Mesendoderm (in vitro differentiated cells): ENCODE results near the gene POLD2.

Source experiments
- DNase-seq: peaks from one replicate; pipeline ENCODE4 v3.0.0; 2013
- H2AK5ac ChIP-seq: 2 replicates; pipeline ENCODE4 v1.6.1; 2013; ENCODE audit warnings: low read length, inconsistent platforms
- H2BK120ac ChIP-seq: 2 replicates; pipeline ENCODE4 v1.6.1; 2013; ENCODE audit warnings: low read depth, mild to moderate bottlenecking, low read length, moderate library complexity, mixed read lengths
- H2BK15ac ChIP-seq: replicated peaks from 2 replicates; pipeline ENCODE4 v1.6.1; 2013; ENCODE audit warnings: low read depth, mild to moderate bottlenecking, moderate library complexity
- H2BK5ac ChIP-seq: 2 replicates; pipeline ENCODE4 v1.6.1; 2013; ENCODE audit warnings: low read length, inconsistent platforms
- H3K18ac ChIP-seq: 2 replicates; pipeline ENCODE4 v1.6.1; 2013; ENCODE audit warnings: mild to moderate bottlenecking, low read length, mixed read lengths
- H3K23ac ChIP-seq: one replicate; pipeline ENCODE4 v1.6.1; 2013; ENCODE audit warnings: low read length
- H3K27ac ChIP-seq: 2 replicates; pipeline ENCODE4 v1.5.1; 2013; ENCODE audit warnings: low read depth, mild to moderate bottlenecking, inconsistent platforms, low read length, moderate library complexity
- H3K27me3 ChIP-seq: 2 replicates; pipeline ENCODE4 v1.6.1; 2013; ENCODE audit warnings: low read length, control low read depth, mild to moderate bottlenecking, inconsistent platforms; ENCODE audit not compliant: insufficient read depth, poor library complexity
- H3K36me3 ChIP-seq: 2 replicates; pipeline ENCODE4 v1.6.1; 2013; ENCODE audit warnings: low read length, inconsistent platforms; ENCODE audit not compliant: control insufficient read depth, insufficient read depth
- H3K4ac ChIP-seq: one replicate; pipeline ENCODE4 v1.6.1; 2013; ENCODE audit warnings: low read depth, mild to moderate bottlenecking, low read length, moderate library complexity
- H3K4me1 ChIP-seq: 2 replicates; pipeline ENCODE4 v1.6.1; 2013; ENCODE audit warnings: low read depth, low read length, inconsistent platforms; ENCODE audit not compliant: control insufficient read depth
- H3K4me2 ChIP-seq: 2 replicates; pipeline ENCODE4 v1.6.1; 2013; ENCODE audit warnings: low read length
- H3K4me3 ChIP-seq: 2 replicates; pipeline ENCODE4 v1.5.1; 2013; ENCODE audit warnings: mild to moderate bottlenecking, low read length
- H3K56ac ChIP-seq: one replicate; pipeline ENCODE4 v1.6.1; 2013; ENCODE audit warnings: low read length
- H3K79me1 ChIP-seq: 2 replicates; pipeline ENCODE4 v1.6.1; 2013; ENCODE audit warnings: low read length, inconsistent platforms
- H3K79me2 ChIP-seq: 2 replicates; pipeline ENCODE4 v1.6.1; 2013; ENCODE audit warnings: mild to moderate bottlenecking, low read length; ENCODE audit not compliant: control insufficient read depth, insufficient read depth
- H3K9ac ChIP-seq: 2 replicates; pipeline ENCODE4 v1.6.1; 2013; ENCODE audit warnings: low read length, inconsistent platforms
- H4K5ac ChIP-seq: one replicate; pipeline ENCODE4 v1.6.1; 2013; ENCODE audit warnings: low read length
- H4K8ac ChIP-seq: one replicate; pipeline ENCODE4 v1.6.1; 2013; ENCODE audit warnings: low read depth, mild to moderate bottlenecking, control low read depth, low read length, moderate library complexity
- WGBS: extraction: QIAGEN DNeasy Blood & Tissue Kit; methylation state at CpG from one replicate; pipeline ENCODE4 v1.1.7; 2013; ENCODE audit warnings: low lambda C conversion rate, missing lambda C conversion rate; ENCODE audit not compliant: insufficient coverage; ENCODE audit errors: extremely low coverage; 5-methylcytosine and 5-hydroxymethylcytosine counted together

The POLD2 gene

GRCh38 chr7:44155191-44156185 is 32.1 kb upstream of the POLD2 start:
- Histone ChIP-seq H2BK15ac (no peak overlapping the region), H3K4me3 (no peak overlapping the region), H4K5ac (no peak overlapping the region), H2BK120ac (no peak overlapping the region), H3K23ac (no peak overlapping the region), H3K4me1 (no peaks in the 10 kb centered on the region), H3K27ac (no peak overlapping the region), H4K8ac (no peak overlapping the region), H3K56ac (no peak overlapping the region), H3K9ac (no peak overlapping the region), H3K4ac (no peak overlapping the region), H3K36me3 (no peaks in the 10 kb centered on the region), H2AK5ac (no peak overlapping the region), H3K79me2 (no peaks in the 10 kb centered on the region), H3K4me2 (no peak overlapping the region), H3K18ac (no peak overlapping the region), H2BK5ac (no peak overlapping the region), H3K27me3 (no peaks in the 10 kb centered on the region), H3K79me1 (no peaks in the 10 kb centered on the region)
- no CpG with 5 or more reads among the region's 8 CpGs for WGBS
- DNase-seq: no peak

- no peaks in the 10 kb centered on the region for H3K27me3 ChIP-seq
- no CpG with 5 or more reads among the region's 3 CpGs for WGBS
- no peak overlapping the region for H3K56ac ChIP-seq
Measured at GRCh38 chr7:44154703-44155102, 31.4 kb upstream of the POLD2 start.

DNA sequence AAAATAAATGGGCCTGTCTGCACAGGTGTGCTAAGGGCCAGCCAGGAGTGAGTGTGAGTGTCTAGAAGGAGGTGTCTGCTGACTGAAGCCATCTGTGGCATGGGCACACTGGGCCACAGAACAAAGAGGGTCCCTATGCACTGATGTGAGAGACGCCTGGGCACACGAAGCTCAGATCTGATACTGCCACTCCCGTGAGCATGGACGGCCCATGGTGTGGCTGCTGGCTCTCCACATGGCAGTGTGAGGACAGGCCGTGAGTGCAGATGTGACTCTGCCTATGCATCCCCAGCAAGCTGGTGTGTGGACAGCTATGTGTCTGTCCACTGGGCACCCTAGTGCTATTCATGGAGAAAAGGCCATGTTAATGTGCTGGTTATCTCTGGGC is 30.6 kb upstream of the POLD2 start:
- no peak overlapping the region for H2BK5ac ChIP-seq
- no CpG with 5 or more reads among the region's 5 CpGs for WGBS
- H3K18ac ChIP-seq: no peak overlapping the region
- no peak for DNase-seq
- H2AK5ac ChIP-seq: no peak overlapping the region
- H3K79me1 ChIP-seq: no peaks in the 10 kb centered on the region
- no peak overlapping the region for H3K56ac ChIP-seq
- no peaks in the 10 kb centered on the region for H3K36me3 ChIP-seq
- H3K4me3 ChIP-seq: no peak overlapping the region
- H3K4me2 ChIP-seq: no peak overlapping the region
- H2BK120ac ChIP-seq: no peak overlapping the region
- H3K4ac ChIP-seq: no peak overlapping the region
- H4K8ac ChIP-seq: no peak overlapping the region
- no peak overlapping the region for H2BK15ac ChIP-seq
- no peak overlapping the region for H3K27ac ChIP-seq
- H4K5ac ChIP-seq: no peak overlapping the region
- no peak overlapping the region for H3K23ac ChIP-seq
- H3K27me3 ChIP-seq: no peaks in the 10 kb centered on the region
- no peak overlapping the region for H3K9ac ChIP-seq
- no peaks in the 10 kb centered on the region for H3K4me1 ChIP-seq
- H3K79me2 ChIP-seq: no peaks in the 10 kb centered on the region

More at GRCh38 chr7:44154703-44155102, 31.4 kb upstream of the POLD2 start:
- no peak overlapping the region for H4K8ac ChIP-seq
- no peak overlapping the region for H3K4ac ChIP-seq
- H3K27ac ChIP-seq: no peak overlapping the region
- no peak overlapping the region for H3K18ac ChIP-seq
- no peak overlapping the region for H2AK5ac ChIP-seq
- H3K23ac ChIP-seq: no peak overlapping the region
- H4K5ac ChIP-seq: no peak overlapping the region
- no peak overlapping the region for H2BK120ac ChIP-seq
- no peak overlapping the region for H3K9ac ChIP-seq
- no peak for DNase-seq
- H3K36me3 ChIP-seq: no peaks in the 10 kb centered on the region
- no peak overlapping the region for H2BK5ac ChIP-seq
- no peak overlapping the region for H3K4me3 ChIP-seq
- no peaks in the 10 kb centered on the region for H3K79me1 ChIP-seq
- no peaks in the 10 kb centered on the region for H3K4me1 ChIP-seq
- no peak overlapping the region for H2BK15ac ChIP-seq
- H3K4me2 ChIP-seq: no peak overlapping the region
- no peaks in the 10 kb centered on the region for H3K79me2 ChIP-seq

GRCh38 chr7:44152971-44153947 is 29.9 kb upstream of the POLD2 start:
- Histone ChIP-seq H4K5ac (no peak overlapping the region), H3K79me2 (no peaks in the 10 kb centered on the region), H2BK15ac (no peak overlapping the region), H3K4me1 (no peaks in the 10 kb centered on the region), H3K18ac (no peak overlapping the region), H2BK120ac (no peak overlapping the region), H3K4ac (no peak overlapping the region), H3K9ac (no peak overlapping the region), H3K79me1 (no peaks in the 10 kb centered on the region), H3K4me2 (no peak overlapping the region), H3K56ac (no peak overlapping the region), H3K4me3 (no peak overlapping the region), H3K36me3 (no peaks in the 10 kb centered on the region), H3K23ac (no peak overlapping the region), H4K8ac (no peak overlapping the region), H3K27me3 (no peaks in the 10 kb centered on the region), H2BK5ac (no peak overlapping the region), H2AK5ac (no peak overlapping the region), H3K27ac (no peak overlapping the region)
- WGBS: no CpG with 5 or more reads among the region's 22 CpGs
- DNase-seq: peak; percentile 15

GRCh38 chr7:44151956-44152355 is 28.6 kb upstream of the POLD2 start:
- Histone ChIP-seq H3K4ac (no peak overlapping the region), H2BK15ac (no peak overlapping the region), H3K4me1 (no peaks in the 10 kb centered on the region), H3K9ac (no peak overlapping the region), H4K5ac (no peak overlapping the region), H3K27ac (no peak overlapping the region), H3K79me2 (no peaks in the 10 kb centered on the region), H2BK120ac (no peak overlapping the region), H3K79me1 (no peaks in the 10 kb centered on the region), H4K8ac (no peak overlapping the region), H3K4me2 (no peak overlapping the region), H2AK5ac (no peak overlapping the region), H3K56ac (no peak overlapping the region), H3K23ac (no peak overlapping the region), H3K18ac (no peak overlapping the region), H3K4me3 (no peak overlapping the region), H2BK5ac (no peak overlapping the region), H3K27me3 (no peaks in the 10 kb centered on the region), H3K36me3 (no peaks in the 10 kb centered on the region)
- no CpG with 5 or more reads among the region's 9 CpGs for WGBS
- DNase-seq: no peak
